DND-41 (cell line): ENCODE results near the gene OR4D9.

Experiments
- EZH2 ChIP-seq: IDR thresholded peaks from 3 replicates; pipeline ENCODE4 v1.6.1; 2012; ENCODE audit warnings: borderline replicate concordance, low read depth, mild to moderate bottlenecking, moderate library complexity, low read length, inconsistent platforms; ENCODE audit not compliant: severe bottlenecking
- TF ChIP-seq, protein P1 (sequence below): IDR thresholded peaks from 2 replicates; pipeline ENCODE4 v1.5.1; 2012; ENCODE audit warnings: borderline replicate concordance, low read length, moderate library complexity, mild to moderate bottlenecking; ENCODE audit not compliant: poor library complexity, severe bottlenecking; ENCODE audit errors: extremely low read depth

DNA sequence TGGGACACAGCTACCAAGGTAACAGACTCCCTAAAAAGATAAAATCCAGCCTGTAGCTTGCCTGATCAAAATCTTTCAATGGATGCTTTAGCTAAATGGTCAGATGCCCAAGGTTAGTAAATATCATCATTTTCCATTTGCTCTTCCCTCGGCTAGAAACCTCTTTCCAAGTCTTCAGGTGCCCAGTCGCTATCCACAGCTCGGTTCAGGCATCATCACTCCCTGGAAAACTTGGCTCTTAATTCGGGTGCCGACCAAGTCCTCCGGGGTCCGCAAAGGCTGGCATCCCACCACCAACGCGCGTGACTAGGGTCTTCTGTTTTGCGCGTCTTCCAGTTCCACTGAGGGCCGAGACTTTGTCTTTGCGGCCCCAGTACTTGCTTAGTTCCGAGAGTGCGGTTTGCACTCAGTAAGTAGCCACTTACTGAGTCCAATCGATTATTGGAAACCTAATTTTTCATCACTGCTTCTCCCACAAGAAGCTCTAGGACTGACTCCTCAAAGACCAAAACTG, 44.3 kb downstream of the OR4D9 start:
- TF ChIP-seq, protein P1, sequence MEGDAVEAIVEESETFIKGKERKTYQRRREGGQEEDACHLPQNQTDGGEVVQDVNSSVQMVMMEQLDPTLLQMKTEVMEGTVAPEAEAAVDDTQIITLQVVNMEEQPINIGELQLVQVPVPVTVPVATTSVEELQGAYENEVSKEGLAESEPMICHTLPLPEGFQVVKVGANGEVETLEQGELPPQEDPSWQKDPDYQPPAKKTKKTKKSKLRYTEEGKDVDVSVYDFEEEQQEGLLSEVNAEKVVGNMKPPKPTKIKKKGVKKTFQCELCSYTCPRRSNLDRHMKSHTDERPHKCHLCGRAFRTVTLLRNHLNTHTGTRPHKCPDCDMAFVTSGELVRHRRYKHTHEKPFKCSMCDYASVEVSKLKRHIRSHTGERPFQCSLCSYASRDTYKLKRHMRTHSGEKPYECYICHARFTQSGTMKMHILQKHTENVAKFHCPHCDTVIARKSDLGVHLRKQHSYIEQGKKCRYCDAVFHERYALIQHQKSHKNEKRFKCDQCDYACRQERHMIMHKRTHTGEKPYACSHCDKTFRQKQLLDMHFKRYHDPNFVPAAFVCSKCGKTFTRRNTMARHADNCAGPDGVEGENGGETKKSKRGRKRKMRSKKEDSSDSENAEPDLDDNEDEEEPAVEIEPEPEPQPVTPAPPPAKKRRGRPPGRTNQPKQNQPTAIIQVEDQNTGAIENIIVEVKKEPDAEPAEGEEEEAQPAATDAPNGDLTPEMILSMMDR = no peak
- TF ChIP-seq EZH2 = no peak
